HG02623 (cell line): ENCODE results near the gene NDRG3.

Experiments
- ATAC-seq: cut with Tn5 transposase; IDR thresholded peaks from one replicate; pipeline ENCODE4 v1.9.1; 2021; ENCODE audit warnings: moderate library complexity; ENCODE audit not compliant: unreplicated experiment

The NDRG3 gene

DNA sequence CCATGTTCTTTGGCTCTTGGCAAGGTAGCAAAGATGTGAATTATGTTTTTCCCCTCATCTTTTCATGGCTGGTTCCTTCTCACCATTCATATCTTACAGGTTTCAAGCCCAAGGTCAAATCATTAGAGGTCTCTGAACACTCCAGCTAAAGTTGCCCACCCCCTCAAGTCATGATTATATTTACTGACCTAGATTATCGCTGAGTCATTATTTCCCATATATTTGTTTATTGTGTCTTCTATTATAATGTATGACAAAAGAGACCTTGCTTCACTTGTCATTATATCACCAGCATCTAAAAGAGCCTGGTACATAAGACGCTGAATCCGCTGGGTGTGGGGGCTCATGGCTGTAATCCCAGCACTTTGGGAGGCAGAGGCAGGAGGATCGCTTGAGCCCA is 15.2 kb upstream of the NDRG3 start:
- no peak for ATAC-seq

DNA sequence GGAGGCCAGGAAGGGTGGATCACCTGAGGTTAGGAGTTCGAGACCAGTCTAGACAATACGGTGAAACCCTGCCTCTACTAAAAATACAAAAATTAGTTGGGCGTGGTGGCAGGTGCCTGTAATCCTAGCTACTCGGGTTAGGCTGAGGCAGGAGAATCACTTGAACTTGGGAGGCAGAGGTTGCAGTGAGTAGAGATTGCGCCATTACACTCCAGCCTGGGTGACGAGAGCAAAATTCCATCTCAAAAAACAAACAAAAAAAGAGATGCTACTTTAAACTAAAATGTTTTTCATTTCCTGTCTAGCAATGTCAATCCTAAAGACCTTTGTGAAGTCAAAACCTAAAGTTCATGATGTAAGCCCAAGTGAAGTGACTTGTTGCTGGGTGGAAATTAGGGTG is 14.8 kb upstream of the NDRG3 start:
- ATAC-seq: no peak

GRCh38 chr20:36758276-36758675 is 12.4 kb upstream of the NDRG3 start:
- no peak for ATAC-seq

GRCh38 chr20:36756496-36756895 is 10.6 kb upstream of the NDRG3 start:
- ATAC-seq: no peak

DNA sequence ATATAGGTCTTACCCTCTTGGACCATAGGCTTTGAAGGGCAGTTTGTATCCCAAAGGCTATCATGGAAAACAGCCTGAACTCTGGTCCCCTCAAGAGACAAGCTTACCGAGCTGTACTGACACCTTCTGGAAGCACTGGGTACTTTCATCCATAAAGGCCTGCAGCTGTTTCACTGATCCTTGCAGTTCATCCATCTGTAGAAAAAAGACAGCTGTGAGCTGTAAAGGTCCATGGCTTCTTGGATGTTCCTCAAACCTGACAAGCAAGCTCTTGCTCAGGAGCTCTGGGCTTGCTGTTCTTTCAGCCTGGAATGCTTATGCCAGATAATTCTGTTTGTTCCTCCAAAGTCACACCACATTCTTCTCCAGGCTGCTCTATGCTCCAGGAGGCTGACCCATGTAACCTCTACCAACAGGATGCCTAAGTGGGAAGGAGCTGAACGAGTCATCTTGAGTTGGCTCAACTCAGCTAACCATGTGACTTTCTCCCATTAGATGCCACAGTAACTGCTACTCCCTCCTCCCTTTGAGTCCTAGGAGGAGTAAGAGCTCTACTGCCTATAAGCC is 8.8 kb upstream of the NDRG3 start:
- no peak for ATAC-seq

GRCh38 chr20:36752582-36752981 is 6.7 kb upstream of the NDRG3 start:
- no peak for ATAC-seq

DNA sequence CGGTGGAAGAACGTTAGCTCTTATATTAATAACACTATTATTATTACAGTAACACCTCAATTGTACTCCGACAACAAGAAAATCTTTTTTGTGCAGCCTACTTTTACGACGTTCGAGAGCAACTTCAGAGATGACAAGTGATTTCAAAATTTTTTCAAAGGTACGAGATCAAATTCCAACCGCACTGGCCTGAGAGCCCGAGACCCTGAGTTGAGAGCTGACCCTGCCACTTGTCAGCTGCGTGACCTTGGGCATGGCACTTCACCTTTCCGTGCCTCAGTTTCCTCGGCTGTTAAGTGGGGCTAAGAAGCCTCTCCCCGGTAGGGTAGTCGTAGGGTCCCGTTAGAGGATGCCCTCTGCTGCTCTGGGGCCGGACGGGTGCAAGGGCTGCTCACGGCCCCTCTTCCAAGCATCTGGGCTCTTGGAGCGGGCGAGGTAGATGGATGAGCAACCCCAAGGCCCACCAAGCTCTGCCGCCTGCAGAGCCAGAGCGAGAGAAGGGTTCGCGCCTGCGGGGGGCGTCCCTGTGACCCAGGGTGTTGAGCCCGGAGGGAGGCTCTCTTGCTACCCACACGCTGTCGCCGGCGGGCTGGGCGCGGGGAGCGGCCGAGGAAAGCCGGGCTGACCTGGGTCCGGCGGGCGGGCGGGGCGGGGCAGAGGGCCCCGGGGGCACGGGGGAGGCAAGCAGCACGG is 510 bp downstream of the NDRG3 start:
- no peak for ATAC-seq

DNA sequence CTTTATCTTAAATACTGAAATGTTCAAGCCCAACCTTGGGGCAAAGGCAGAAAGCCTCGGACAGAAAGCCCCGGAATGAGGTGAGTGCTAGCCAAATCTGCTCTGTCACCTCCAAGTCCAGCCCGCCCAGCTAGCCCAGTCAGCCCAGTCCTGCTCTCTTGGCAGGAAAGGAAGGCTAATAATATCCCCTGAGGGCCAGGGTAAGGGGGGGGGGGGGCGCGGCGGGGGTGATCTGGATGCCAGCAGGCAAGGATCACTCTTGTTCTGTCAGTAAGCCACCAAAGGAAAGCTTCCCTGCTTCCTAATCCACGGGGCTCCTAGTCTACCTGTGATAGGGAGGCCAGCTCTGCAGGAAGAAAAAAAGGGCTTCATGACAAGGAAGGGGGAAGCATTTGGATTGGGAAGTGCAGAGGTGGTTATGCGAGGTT is 1.1 kb downstream of the NDRG3 start:
- ATAC-seq: no peak

GRCh38 chr20:36744243-36744642 is 1.6 kb downstream of the NDRG3 start:
- no peak for ATAC-seq

- no peak for ATAC-seq
Measured at GRCh38 chr20:36742558-36742957, 3.3 kb downstream of the NDRG3 start.

- ATAC-seq: no peak
Measured at GRCh38 chr20:36741072-36741471, 4.8 kb downstream of the NDRG3 start.

DNA sequence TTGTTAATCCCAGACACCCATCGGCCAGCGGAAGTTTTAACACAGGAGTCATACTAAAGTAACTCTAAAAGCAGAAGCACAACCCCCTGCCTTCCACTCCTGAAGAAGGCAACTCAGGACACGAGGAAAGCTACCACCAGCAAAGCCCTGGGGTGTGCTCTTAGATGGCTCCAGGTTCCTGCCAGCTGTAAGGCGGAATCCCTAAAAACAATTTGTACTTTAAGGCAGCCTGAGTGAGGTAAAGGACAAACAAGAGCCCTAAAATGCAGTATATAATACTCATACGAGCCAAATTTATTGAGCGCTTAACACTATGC is 8.7 kb downstream of the NDRG3 start:
- ATAC-seq: no peak

DNA sequence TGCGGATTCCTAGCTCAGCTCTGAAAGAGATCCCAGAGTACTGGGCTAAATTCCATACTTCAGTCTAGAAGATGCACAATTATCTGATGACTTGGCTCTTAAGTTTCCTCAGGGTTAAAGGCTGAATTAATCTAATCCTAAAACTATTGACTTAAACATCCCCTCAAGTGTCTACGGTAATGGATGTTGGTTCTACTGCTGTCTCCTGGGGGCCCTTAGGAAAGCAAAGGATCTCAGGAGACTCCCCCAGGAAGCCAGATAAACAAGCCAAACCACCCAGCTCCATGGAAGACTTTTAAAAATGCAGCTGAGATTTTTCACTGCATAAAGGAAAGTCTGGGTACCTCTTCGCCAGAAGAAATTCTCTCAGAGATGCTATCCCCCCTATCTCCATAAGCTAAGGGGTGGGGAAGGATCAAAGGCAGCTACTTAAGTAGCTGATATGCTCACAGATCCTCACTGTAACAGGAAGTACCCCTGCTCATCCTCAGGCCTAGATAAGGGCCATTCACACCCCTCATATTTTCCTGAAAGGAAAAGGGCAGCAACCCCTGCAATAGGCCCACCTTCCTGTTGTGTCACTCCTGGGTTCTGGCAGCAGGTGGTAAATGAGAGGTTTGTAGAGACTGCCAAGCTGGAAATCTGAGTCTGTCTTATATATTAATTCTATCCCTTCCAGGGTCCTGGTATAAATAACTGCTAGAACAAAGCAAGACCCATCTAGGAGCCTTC is 9.3 kb downstream of the NDRG3 start:
- ATAC-seq: no peak

DNA sequence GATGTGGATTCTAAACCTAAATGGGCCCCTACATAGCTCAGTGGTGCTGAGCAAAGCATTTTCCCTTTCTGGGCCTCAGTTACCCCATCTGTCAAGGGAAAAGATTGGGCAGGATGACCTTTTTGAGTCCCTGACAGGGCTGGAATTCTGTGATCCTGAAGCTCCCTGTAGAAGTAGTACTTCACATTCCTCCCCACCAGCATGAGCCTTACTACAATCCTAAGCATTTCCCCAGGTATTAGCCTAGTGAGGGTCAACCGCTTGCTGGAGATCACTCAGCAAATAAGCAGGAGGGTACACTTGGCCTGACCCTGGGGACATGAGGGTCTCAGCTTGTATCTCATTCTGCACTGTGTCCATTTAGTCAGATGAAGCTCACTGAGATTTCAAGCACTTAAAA is 13.4 kb downstream of the NDRG3 start:
- no peak for ATAC-seq

- no peak for ATAC-seq
Measured at GRCh38 chr20:36728986-36729385, 16.9 kb downstream of the NDRG3 start.

GRCh38 chr20:36726168-36726567 is 19.7 kb downstream of the NDRG3 start:
- ATAC-seq: no peak

DNA sequence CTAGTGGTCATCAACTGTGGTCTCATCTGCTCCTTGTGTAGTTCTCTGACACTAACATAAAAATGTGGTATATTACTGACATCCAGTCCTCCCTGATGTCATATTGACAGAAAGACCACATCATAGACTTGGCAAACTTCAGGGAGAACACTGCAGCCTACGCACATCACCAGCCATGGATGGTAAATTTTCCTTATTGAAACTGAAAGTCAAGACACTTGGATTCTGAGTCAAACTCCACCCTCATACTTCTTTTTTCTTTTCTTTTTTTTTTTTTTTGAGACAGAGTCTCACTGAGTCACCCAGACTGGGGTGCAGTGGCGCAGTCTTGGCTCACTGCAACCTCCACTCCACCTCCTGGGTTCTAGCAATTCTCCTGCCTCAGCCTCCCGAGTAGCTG is 25.4 kb downstream of the NDRG3 start:
- no peak for ATAC-seq

- no peak for ATAC-seq
Measured at GRCh38 chr20:36717657-36718056, 28.2 kb downstream of the NDRG3 start.

DNA sequence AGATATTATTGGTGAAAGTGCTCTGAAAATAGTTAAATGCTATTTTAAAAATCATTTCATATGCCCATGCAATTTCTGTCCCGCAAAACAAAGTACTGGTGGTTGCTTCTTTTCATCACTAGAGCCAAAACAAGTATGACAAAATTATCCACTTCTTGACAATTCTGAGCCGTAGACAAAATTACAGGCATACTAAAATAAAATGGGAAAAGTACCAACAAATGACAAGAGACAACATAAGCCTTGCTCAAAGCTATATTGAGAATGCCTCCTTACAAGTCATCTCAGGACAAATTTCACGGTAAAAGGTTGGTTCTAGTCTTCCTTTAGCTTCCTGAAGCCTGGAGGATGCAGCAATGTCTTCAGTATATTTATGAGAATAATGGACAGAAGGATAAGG is 28.9 kb downstream of the NDRG3 start:
- no peak for ATAC-seq

GRCh38 chr20:36712775-36713174 is 33.1 kb downstream of the NDRG3 start:
- no peak for ATAC-seq

DNA sequence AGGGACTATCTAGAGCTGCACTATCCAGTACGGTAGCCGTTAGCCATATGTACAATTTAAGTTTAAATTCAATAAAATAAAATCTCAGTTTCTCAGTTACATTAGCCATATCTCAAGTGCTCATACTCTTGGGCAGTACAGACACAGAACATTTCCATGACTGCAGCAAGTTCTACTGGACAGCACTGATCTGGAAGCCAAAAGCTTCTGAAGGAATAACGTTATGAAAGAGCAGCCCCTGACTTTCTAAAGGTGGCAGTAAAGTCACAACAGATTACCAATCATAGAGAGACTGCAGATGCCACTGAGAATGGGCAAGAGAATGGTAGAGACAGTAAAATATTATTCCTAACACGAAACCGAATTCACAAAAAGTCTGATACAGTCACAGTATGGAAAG is 36.8 kb downstream of the NDRG3 start:
- ATAC-seq: no peak

- no peak for ATAC-seq
Measured at GRCh38 chr20:36703530-36703929, 42.4 kb downstream of the NDRG3 start.

GRCh38 chr20:36700438-36700837 is 45.5 kb downstream of the NDRG3 start:
- no peak for ATAC-seq
